Muscle of leg (tissue), 16 donors: Measurements from ENCODE around the gene KCNAB1. TPM values are rescaled to one million over a fixed set of nuclear protein-coding genes. Genes with fewer than 3 reads are reported as not detected.
"Not testable (repeated sequence)": the region's sequence is repeated elsewhere in the genome, so short reads cannot be mapped to it uniquely, and the experiment has no call there.

ENCODE experiments used
- DNase-seq: peaks from one replicate; pipeline ENCODE4 v3.0.0; 2013
- H3K27ac ChIP-seq: one replicate; pipeline ENCODE4 v1.5.1; 2013; ENCODE audit warnings: mild to moderate bottlenecking, low read length, control low read depth
- H3K27me3 ChIP-seq: one replicate; pipeline ENCODE4 v1.6.1; 2013; ENCODE audit warnings: low read length; ENCODE audit not compliant: control insufficient read depth, insufficient read depth
- H3K36me3 ChIP-seq: one replicate; pipeline ENCODE4 v1.6.1; 2013; ENCODE audit warnings: low read length; ENCODE audit not compliant: control insufficient read depth, insufficient read depth
- H3K4me1 ChIP-seq: one replicate; pipeline ENCODE4 v1.6.1; 2013; ENCODE audit warnings: low read length; ENCODE audit not compliant: control insufficient read depth, insufficient read depth
- H3K4me3 ChIP-seq: one replicate; pipeline ENCODE4 v1.5.1; 2013; ENCODE audit warnings: low read length, control low read depth
- H3K9me3 ChIP-seq: replicated peaks from 2 replicates; pipeline ENCODE4 v1.6.1; 2013; ENCODE audit warnings: low read depth, low read length; ENCODE audit not compliant: control insufficient read depth
- WGBS: methylation state at CpG from one replicate; pipeline ENCODE4 v1.1.5; 2013; ENCODE audit warnings: missing lambda C conversion rate; ENCODE audit not compliant: insufficient coverage; 5-methylcytosine and 5-hydroxymethylcytosine counted together
- long read RNA-seq, 11 donors: transcript quantifications; one replicate each; lab custom pipeline, GENCODE V29; 2026
- polyA plus RNA-seq, 8 donors: library from polyadenylated mRNA; unstranded; fragments of 120-200 nt; gene quantifications; one replicate each; pipeline versions ENCODE4 v1.2.1 to v1.2.3, GENCODE V29; 2013; ENCODE audit warnings: inconsistent platforms in 1 of 8, low replicate concordance in 1 of 8; ENCODE audit not compliant: insufficient read length in 8 of 8, insufficient read depth in 1 of 8
- total RNA-seq: library from RNA; stranded (reverse); fragments of 120-200 nt; gene quantifications from one replicate; pipeline ENCODE4 v1.2.4, GENCODE V29; 2013

KCNAB1 gene
- total RNA-seq (4.3 TPM), polyA plus RNA-seq (1 to 10 TPM; 4.3 to 8.4 (median 5.1) TPM)
- long read RNA-seq, donor 1, result 0 reads
- long read RNA-seq, donor 2, result 0 reads
- long read RNA-seq, donor 3, result 0 reads
- long read RNA-seq, donor 4, result 0 reads
- long read RNA-seq, donor 5, result 0 reads
- long read RNA-seq, donor 6, full-length matches to known transcripts, result 1 of 1 reads
- long read RNA-seq, donor 6, partial matches to known transcripts, result 0 of 1 reads
- long read RNA-seq, donor 6, other reads (novel, unspliced or antisense), result 0 of 1 reads
- long read RNA-seq, donor 7, result 0 reads
- long read RNA-seq, donor 8, full-length matches to known transcripts, result 1 of 1 reads
- long read RNA-seq, donor 8, partial matches to known transcripts, result 0 of 1 reads
- long read RNA-seq, donor 8, other reads (novel, unspliced or antisense), result 0 of 1 reads
- long read RNA-seq, donor 9, result 0 reads
- long read RNA-seq, donor 10, result 0 reads
- long read RNA-seq, donor 11, result 0 reads

GRCh38 chr3:156120528-156121251 is at the start of gene KCNAB1:
Gene KCNAB1 (plus strand): TSS chr3:156120578.
- no peak for DNase-seq
- Histone ChIP-seq H3K4me1 (no peaks in the 10 kb centered on the region), H3K4me3 (peak within 1 kb of the TSS; percentile 23), H3K9me3 (no peaks in the 10 kb centered on the region), H3K27ac (no peak within 1 kb of the TSS), H3K27me3 (peaks cover 2% of the 10 kb centered on the region), H3K36me3 (no peaks in the 10 kb centered on the region)
- WGBS, result 35% methylated on average over 18 of the region's 19 CpGs

- Histone ChIP-seq H3K36me3 (no peaks in the 10 kb centered on the region), H3K4me1 (no peaks in the 10 kb centered on the region), H3K27me3 (no peaks in the 10 kb centered on the region), H3K4me3 (no peak overlapping the region), H3K27ac (no peak overlapping the region), H3K9me3 (no peaks in the 10 kb centered on the region)
- WGBS, result no CpG with 5 or more reads among the region's 1 CpG
- DNase-seq, result no peak
These were observed 49.3 kb upstream of the KCNAB1 start for GRCh38 chr3:156071031-156071430.

- not testable (repeated sequence) for DNase-seq, H3K9me3 ChIP-seq, H3K27me3 ChIP-seq, H3K4me1 ChIP-seq, H3K36me3 ChIP-seq, H3K27ac ChIP-seq, H3K4me3 ChIP-seq
- WGBS, result 96% methylated on average over 23 of the region's 29 CpGs
These were observed 47.3 kb upstream of the KCNAB1 start for GRCh38 chr3:156072950-156073657.

DNA sequence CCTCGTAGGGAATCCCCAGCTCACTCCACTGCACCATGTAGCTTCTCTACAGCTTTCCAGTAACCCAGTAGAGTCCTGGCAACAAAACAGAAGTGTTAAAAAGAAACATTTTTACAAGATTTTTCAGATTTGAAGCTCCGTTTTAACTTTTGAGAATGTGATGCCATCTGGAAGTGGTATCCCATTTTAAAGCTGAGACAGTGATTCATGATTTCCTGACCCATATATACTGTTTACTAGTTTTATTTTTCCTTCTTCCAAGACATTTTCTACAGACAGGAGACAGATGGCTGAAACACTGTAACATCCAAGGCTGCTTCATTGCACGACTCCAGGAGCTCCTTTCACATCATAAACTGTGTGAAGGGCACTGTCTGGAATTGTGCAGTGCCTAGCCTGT is 30.3 kb upstream of the KCNAB1 start:
- H3K36me3 ChIP-seq, result no peaks in the 10 kb centered on the region

GRCh38 chr3:156093964-156094363 is 26.4 kb upstream of the KCNAB1 start:
- H3K4me3 ChIP-seq, result no peak overlapping the region
- WGBS, result 45% methylated on average over 7 of the region's 7 CpGs
- H3K4me1 ChIP-seq, result no peaks in the 10 kb centered on the region
- H3K27me3 ChIP-seq, result no peaks in the 10 kb centered on the region
- H3K27ac ChIP-seq, result no peak overlapping the region
- no peaks in the 10 kb centered on the region for H3K9me3 ChIP-seq
- H3K36me3 ChIP-seq, result no peaks in the 10 kb centered on the region
- DNase-seq, result no peak

More for the DNA sequence above, 30.3 kb upstream of the KCNAB1 start:
- no peak for DNase-seq
- no peaks in the 10 kb centered on the region for H3K9me3 ChIP-seq
- 83% methylated on average over 1 of the region's 3 CpGs for WGBS
- no peak overlapping the region for H3K4me3 ChIP-seq
- no peaks in the 10 kb centered on the region for H3K4me1 ChIP-seq
- no peak overlapping the region for H3K27ac ChIP-seq
- H3K27me3 ChIP-seq, result no peaks in the 10 kb centered on the region

DNA sequence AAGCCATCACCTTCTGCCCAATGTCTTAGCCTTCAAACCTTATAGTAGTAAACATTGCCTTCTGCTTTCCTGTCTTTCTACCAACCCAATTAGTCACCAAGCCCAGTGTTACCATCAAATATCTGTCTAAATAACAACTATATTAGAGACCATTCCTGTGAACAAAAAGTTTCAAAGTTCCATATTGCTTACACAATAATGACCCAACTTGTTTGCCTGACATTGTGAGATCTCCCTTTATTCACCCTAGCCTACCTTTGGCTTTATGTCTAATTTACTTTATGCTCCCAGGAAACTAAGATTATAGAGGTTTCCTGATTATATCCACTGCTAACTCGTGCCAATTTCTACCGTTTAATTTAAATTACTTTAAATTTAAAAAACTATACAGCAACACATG is 26.0 kb upstream of the KCNAB1 start:
- Histone ChIP-seq H3K36me3 (no peaks in the 10 kb centered on the region), H3K27ac (no peak overlapping the region), H3K4me1 (no peaks in the 10 kb centered on the region), H3K27me3 (no peaks in the 10 kb centered on the region), H3K9me3 (no peaks in the 10 kb centered on the region), H3K4me3 (no peak overlapping the region)
- no CpG with 5 or more reads among the region's 2 CpGs for WGBS
- no peak for DNase-seq

DNA sequence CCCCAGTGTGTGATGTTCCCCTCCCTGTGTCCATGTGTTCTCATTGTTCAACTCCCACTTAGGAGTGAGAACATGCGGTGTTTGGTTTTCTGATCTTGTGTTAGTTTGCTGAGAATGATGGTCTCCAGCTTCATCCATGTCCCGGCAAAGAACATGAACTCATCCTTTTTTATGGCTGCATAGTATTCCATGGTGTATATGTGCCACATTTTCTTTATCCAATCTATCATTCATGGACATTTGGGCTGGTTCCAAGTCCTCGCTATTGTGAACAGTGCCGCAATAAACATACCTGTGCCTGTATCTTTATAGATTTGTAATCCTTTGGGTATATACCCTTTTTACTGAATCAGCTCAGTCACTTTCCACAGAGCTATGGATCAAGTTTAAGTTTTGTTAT is 24.7 kb upstream of the KCNAB1 start:
- not testable (repeated sequence) for H3K36me3 ChIP-seq, H3K4me3 ChIP-seq, H3K9me3 ChIP-seq, H3K4me1 ChIP-seq, DNase-seq, H3K27ac ChIP-seq, H3K27me3 ChIP-seq
- WGBS, result no CpG with 5 or more reads among the region's 4 CpGs

DNA sequence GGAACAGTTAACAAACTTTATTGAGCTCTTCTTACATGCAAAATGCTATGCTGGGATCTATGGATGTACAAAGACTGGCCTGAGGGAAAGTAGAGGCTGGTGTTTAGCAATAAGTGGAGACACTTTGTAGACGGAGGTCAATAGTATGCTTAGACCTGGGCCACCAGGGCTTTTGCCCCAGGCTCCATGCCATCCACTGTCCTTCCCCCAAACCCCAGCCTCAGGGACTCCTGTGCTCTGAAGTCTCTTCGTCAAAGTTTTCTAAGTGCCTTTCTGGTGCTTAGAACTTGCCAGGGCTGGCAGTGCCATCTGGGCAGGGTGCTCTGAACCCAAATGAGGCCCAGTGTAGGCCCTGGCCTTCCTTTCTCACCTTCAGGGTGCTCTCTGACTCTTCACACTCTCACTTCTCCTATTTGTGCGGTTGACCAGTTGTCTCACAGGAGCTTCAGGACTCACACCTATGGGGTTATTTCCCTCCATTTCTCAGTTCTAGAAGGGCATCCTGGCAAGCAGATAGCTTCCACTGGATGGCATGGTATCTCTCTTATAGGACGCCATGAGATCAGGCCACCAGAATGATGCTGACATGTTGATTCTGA is 21.8 kb upstream of the KCNAB1 start:
- H3K36me3 ChIP-seq, result no peaks in the 10 kb centered on the region
- no peaks in the 10 kb centered on the region for H3K27me3 ChIP-seq
- H3K4me1 ChIP-seq, result peaks cover 4% of the 10 kb centered on the region
- H3K4me3 ChIP-seq, result no peak overlapping the region
- no peak for DNase-seq
- 92% methylated on average over 3 of the region's 4 CpGs for WGBS
- no peak overlapping the region for H3K27ac ChIP-seq
- no peaks in the 10 kb centered on the region for H3K9me3 ChIP-seq

DNA sequence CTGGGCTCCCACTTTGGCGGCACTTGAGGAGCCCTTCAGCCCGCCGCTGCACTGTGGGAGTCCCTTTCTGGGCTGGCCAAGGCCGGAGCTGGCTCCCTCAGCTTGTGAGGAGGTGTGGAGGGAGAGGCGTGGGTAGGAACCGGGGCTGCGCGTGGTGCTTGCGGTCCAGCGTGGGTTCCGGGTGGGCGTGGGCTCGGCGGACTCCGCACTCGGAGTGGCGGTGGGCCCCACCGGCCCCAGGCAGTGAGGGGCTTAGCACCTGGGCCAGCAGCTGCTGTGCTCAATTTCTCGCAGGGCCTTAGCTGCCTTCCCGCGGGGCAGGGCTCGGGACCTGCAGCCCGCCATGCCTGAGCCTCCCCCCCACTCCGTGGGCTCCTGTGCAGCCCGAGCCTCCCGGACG is 21.0 kb upstream of the KCNAB1 start:
- H3K4me3 ChIP-seq, result not testable (repeated sequence)

DNA sequence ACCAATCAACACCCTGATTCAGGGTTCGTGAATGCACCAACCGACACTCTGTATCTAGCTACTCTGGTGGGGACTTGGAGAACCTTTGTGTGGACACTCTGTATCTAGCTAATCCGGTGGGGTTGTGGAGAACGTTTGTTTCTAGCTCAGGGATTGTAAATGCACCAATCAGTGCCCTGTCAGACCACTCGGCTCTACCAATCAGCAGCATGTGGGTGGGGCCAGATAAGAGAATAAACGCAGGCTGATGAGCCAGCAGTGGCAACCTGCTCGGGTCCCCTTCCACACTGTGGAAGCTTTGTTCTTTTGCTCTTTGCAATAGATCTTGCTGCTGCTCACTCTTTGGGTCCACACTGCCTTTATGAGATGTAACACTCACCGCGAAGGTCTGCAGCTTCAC is 20.4 kb upstream of the KCNAB1 start:
- not testable (repeated sequence) for DNase-seq, H3K36me3 ChIP-seq, H3K27me3 ChIP-seq, H3K27ac ChIP-seq, H3K4me1 ChIP-seq, H3K9me3 ChIP-seq, H3K4me3 ChIP-seq
- 92% methylated on average over 9 of the region's 9 CpGs for WGBS

More for the DNA sequence above, 21.0 kb upstream of the KCNAB1 start:
- not testable (repeated sequence) for H3K27ac ChIP-seq, H3K36me3 ChIP-seq, H3K9me3 ChIP-seq, H3K27me3 ChIP-seq, H3K4me1 ChIP-seq, DNase-seq
- 97% methylated on average over 17 of the region's 27 CpGs for WGBS
